RWPE2 (cell line): Measurements from ENCODE around the gene RFFL.
A peak's percentile ranks its signal among the peaks of the same experiment; 100 is the strongest.

Experiments
- ATAC-seq: fragments of 200-7000 bp; cut with Tn5 transposase; 3 replicates; pipeline ENCODE4 v1.9.1; 2021; ENCODE audit warnings: low read depth
- DNase-seq: peaks from one replicate; pipeline ENCODE4 v3.0.0-alpha.2; 2020; ENCODE audit warnings: low spot score
- H3K27ac ChIP-seq: fragments of 450-650 bp; 2 replicates; pipeline ENCODE4 v1.5.1; 2017; ENCODE audit warnings: mild to moderate bottlenecking; ENCODE audit not compliant: poor library complexity, severe bottlenecking
- H3K27me3 ChIP-seq: fragments of 250-450 bp; sonication (Bioruptor Pico); 2 replicates; pipeline ENCODE4 v1.5.1; 2021; ENCODE audit warnings: mild to moderate bottlenecking, moderate library complexity; ENCODE audit not compliant: insufficient read depth, poor library complexity, severe bottlenecking
- H3K36me3 ChIP-seq: fragments of 250-450 bp; sonication (Bioruptor Pico); 2 replicates; pipeline ENCODE4 v1.5.1; 2020; ENCODE audit warnings: low read depth, mild to moderate bottlenecking, moderate library complexity
- H3K4me1 ChIP-seq: fragments of 250-450 bp; sonication (Bioruptor Pico); 2 replicates; pipeline ENCODE4 v1.5.1; 2021; ENCODE audit warnings: mild to moderate bottlenecking, moderate library complexity; ENCODE audit not compliant: insufficient read depth, poor library complexity, severe bottlenecking
- H3K4me3 ChIP-seq: fragments of 250-450 bp; sonication (Bioruptor Pico); 2 replicates; pipeline ENCODE4 v1.5.1; 2021; ENCODE audit warnings: mild to moderate bottlenecking, moderate library complexity; ENCODE audit not compliant: severe bottlenecking
- H3K9me3 ChIP-seq: fragments of 250-450 bp; sonication (Bioruptor Pico); 2 replicates; pipeline ENCODE4 v1.5.1; 2021; ENCODE audit warnings: mild to moderate bottlenecking, moderate library complexity; ENCODE audit not compliant: severe bottlenecking
- TF ChIP-seq, protein P1 (sequence below): fragments of 450-650 bp; IDR thresholded peaks from one replicate; pipeline ENCODE4 v1.5.1; 2017; ENCODE audit warnings: mild to moderate bottlenecking, moderate library complexity; ENCODE audit not compliant: poor library complexity, severe bottlenecking

Gene RFFL

GRCh38 chr17:35086931-35087573 is 23.5 kb upstream of the RFFL start:
- TF ChIP-seq, protein P1, sequence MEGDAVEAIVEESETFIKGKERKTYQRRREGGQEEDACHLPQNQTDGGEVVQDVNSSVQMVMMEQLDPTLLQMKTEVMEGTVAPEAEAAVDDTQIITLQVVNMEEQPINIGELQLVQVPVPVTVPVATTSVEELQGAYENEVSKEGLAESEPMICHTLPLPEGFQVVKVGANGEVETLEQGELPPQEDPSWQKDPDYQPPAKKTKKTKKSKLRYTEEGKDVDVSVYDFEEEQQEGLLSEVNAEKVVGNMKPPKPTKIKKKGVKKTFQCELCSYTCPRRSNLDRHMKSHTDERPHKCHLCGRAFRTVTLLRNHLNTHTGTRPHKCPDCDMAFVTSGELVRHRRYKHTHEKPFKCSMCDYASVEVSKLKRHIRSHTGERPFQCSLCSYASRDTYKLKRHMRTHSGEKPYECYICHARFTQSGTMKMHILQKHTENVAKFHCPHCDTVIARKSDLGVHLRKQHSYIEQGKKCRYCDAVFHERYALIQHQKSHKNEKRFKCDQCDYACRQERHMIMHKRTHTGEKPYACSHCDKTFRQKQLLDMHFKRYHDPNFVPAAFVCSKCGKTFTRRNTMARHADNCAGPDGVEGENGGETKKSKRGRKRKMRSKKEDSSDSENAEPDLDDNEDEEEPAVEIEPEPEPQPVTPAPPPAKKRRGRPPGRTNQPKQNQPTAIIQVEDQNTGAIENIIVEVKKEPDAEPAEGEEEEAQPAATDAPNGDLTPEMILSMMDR = no peak
- ATAC-seq = no peak
- no peaks in the 10 kb centered on the region for H3K36me3 ChIP-seq
- no peaks in the 10 kb centered on the region for H3K9me3 ChIP-seq
- H3K4me1 ChIP-seq = peaks cover 60% of the 10 kb centered on the region
- DNase-seq = no peak
- H3K27ac ChIP-seq = peak overlapping the region; percentile 96
- peak overlapping the region; percentile 94 for H3K4me3 ChIP-seq
- no peaks in the 10 kb centered on the region for H3K27me3 ChIP-seq

DNA sequence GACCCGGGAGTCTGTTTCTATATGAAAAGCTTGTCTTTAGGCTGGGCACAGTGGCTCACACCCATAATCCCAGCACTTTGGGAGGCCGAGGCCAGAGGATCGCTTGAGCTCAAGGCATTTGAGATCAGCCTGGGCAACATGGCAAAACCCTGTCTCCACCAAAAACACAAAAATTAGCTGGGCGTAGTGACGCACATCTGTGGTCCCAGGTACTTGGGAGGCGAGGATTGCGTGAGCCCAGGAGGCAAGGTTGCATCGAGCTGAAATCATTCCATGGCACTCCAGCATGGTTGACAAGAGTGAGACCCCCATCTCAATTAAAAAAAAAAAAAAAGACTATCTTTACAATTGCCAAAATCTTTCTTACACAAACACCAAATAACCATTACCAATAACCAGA is 22.7 kb upstream of the RFFL start:
- TF ChIP-seq, protein P1 = no peak

DNA sequence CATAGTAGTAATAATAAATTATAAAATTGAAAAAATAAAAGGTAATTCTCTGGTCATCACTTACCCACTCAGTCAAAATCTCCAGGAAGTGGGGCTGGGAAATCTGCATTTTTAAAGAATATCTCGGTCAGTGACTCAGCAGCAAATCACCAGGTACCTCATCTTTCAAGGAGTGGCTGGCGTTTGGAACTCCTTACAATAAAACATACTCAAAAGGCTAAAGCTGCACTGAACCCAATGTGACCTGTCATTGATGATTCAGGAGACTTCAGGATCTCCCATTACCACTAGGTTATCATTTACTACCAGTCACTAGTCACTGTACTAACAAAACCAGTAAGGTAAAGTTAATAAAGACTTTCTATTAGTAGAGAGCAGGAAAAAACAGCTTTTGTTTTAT is 21.5 kb upstream of the RFFL start:
- Histone ChIP-seq H3K36me3 (no peaks in the 10 kb centered on the region), H3K4me1 (peaks cover 80% of the 10 kb centered on the region), H3K27ac (peak overlapping the region; percentile 96), H3K27me3 (no peaks in the 10 kb centered on the region), H3K4me3 (no peak overlapping the region), H3K9me3 (no peaks in the 10 kb centered on the region)
- TF ChIP-seq, protein P1 = no peak
- ATAC-seq (peak; percentile 55), DNase-seq (no peak)

More for the DNA sequence above, 22.7 kb upstream of the RFFL start:
- DNase-seq (no peak), ATAC-seq (no peak)
- no peaks in the 10 kb centered on the region for H3K36me3 ChIP-seq
- peaks cover 68% of the 10 kb centered on the region for H3K4me1 ChIP-seq
- no peaks in the 10 kb centered on the region for H3K9me3 ChIP-seq
- no peaks in the 10 kb centered on the region for H3K27me3 ChIP-seq
- no peak overlapping the region for H3K4me3 ChIP-seq
- H3K27ac ChIP-seq = peak overlapping the region; percentile 96

- peaks cover 84% of the 10 kb centered on the region for H3K4me1 ChIP-seq
- ATAC-seq = no peak
- H3K36me3 ChIP-seq = no peaks in the 10 kb centered on the region
- H3K4me3 ChIP-seq = no peak overlapping the region
- DNase-seq = no peak
- H3K27me3 ChIP-seq = no peaks in the 10 kb centered on the region
- H3K27ac ChIP-seq = peak overlapping the region; percentile 96
- no peaks in the 10 kb centered on the region for H3K9me3 ChIP-seq
- TF ChIP-seq, protein P1 = no peak
Observed at GRCh38 chr17:35083071-35083470, 19.6 kb upstream of the RFFL start.

- H3K4me1 ChIP-seq = peaks cover 80% of the 10 kb centered on the region
- no peaks in the 10 kb centered on the region for H3K27me3 ChIP-seq
- no peaks in the 10 kb centered on the region for H3K9me3 ChIP-seq
- H3K27ac ChIP-seq = peak overlapping the region; percentile 96
- ATAC-seq = peak; percentile 32
- DNase-seq = no peak
- no peaks in the 10 kb centered on the region for H3K36me3 ChIP-seq
- TF ChIP-seq, protein P1 = no peak
- H3K4me3 ChIP-seq = no peak overlapping the region
Observed at GRCh38 chr17:35082073-35082657, 18.7 kb upstream of the RFFL start.
